Suprapubic skin (tissue), 3 donors: Measurements from ENCODE around the gene CTAGE4.
"Not testable (repeated sequence)": the region's sequence is repeated elsewhere in the genome, so short reads cannot be mapped to it uniquely, and the experiment has no call there.

ENCODE experiments used
- POLR2A ChIP-seq, 2 donors: fragments of 450-650 bp; IDR thresholded peaks; one replicate each; pipeline ENCODE4 v1.6.1; 2017; ENCODE audit warnings: antibody characterized with exemption in 2 of 2, mild to moderate bottlenecking in 2 of 2, moderate library complexity in 2 of 2
- TF ChIP-seq, protein P1 (sequence below), 2 donors: fragments of 200-600 bp in 1 of 2; fragments of 450-650 bp in 1 of 2; sonication (generic) in 1 of 2; IDR thresholded peaks; one replicate each; pipeline ENCODE4 v1.5.1; 2016 to 2019; ENCODE audit warnings: antibody characterized with exemption in 2 of 2, mild to moderate bottlenecking in 1 of 2, moderate library complexity in 1 of 2

DNA sequence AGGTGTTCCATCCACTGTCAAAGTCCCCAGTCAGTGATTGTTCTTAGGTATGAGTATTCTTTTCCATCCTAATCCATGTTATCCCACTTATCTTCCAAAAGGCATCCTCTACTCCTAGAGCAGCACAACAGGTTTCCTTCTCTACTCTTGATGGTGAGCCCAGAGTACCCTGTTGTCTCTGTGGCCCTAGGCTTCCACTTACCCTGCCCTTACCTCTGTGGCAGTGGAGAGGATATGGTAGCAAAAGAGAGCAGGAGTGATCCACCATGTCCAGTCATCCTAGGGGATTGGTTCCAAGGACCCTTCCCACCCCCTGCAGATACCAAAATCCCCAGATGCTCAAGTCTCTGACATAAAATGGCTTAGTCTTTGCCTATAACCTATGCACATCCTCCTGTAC is 33.9 kb downstream of the CTAGE4 start:
- TF ChIP-seq, protein P1, sequence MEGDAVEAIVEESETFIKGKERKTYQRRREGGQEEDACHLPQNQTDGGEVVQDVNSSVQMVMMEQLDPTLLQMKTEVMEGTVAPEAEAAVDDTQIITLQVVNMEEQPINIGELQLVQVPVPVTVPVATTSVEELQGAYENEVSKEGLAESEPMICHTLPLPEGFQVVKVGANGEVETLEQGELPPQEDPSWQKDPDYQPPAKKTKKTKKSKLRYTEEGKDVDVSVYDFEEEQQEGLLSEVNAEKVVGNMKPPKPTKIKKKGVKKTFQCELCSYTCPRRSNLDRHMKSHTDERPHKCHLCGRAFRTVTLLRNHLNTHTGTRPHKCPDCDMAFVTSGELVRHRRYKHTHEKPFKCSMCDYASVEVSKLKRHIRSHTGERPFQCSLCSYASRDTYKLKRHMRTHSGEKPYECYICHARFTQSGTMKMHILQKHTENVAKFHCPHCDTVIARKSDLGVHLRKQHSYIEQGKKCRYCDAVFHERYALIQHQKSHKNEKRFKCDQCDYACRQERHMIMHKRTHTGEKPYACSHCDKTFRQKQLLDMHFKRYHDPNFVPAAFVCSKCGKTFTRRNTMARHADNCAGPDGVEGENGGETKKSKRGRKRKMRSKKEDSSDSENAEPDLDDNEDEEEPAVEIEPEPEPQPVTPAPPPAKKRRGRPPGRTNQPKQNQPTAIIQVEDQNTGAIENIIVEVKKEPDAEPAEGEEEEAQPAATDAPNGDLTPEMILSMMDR (IDR thresholded peaks at IDR 0.05), result not testable (repeated sequence)
- TF ChIP-seq POLR2A (IDR thresholded peaks at IDR 0.05), result not testable (repeated sequence)
